K562 (cell line): Measurements from ENCODE around the gene TET2.

ENCODE experiments used
- ARNT ChIP-seq, 2 experiments: fragments of 450-650 bp; IDR thresholded peaks; 2 replicates each; pipeline ENCODE4 v1.6.1; 2016; ENCODE audit warnings: mild to moderate bottlenecking in 1 of 2
- TCF7 ChIP-seq: sonication (generic); IDR thresholded peaks from 2 replicates; pipeline ENCODE4 v1.6.1; 2016; ENCODE audit warnings: antibody characterized with exemption, borderline replicate concordance
- TF ChIP-seq, protein P1 (sequence below): IDR thresholded peaks from 3 replicates; pipeline ENCODE4 v1.6.1; 2011; ENCODE audit warnings: borderline replicate concordance, mild to moderate bottlenecking; ENCODE audit not compliant: insufficient read length, insufficient read depth
- TF ChIP-seq, protein P2 (sequence below): sonication (generic); formaldehyde crosslinking; IDR thresholded peaks from 2 replicates; pipeline ENCODE4 v1.8.0; 2023; ENCODE audit warnings: mild to moderate bottlenecking, missing genetic modification reagents

DNA sequence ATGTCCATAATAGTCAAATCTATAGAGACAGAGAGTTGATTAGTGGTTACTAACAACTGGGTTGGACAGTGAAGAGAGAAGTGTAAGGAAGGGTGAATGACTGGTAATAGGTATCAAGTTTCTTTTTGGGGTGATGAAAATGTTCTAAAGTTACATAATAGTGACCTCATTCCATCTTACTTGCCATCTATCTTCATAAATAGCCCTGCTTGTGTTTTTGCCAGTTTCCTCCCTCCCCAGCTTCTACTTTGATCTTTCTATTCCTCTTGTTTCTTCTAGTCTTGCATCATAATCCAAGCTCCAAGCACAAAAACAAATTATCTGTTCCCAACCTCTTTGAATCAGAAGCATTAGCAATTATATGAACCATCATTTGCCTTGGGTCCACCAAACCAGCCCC, 40.2 kb upstream of the TET2 start:
- TF ChIP-seq, protein P1, sequence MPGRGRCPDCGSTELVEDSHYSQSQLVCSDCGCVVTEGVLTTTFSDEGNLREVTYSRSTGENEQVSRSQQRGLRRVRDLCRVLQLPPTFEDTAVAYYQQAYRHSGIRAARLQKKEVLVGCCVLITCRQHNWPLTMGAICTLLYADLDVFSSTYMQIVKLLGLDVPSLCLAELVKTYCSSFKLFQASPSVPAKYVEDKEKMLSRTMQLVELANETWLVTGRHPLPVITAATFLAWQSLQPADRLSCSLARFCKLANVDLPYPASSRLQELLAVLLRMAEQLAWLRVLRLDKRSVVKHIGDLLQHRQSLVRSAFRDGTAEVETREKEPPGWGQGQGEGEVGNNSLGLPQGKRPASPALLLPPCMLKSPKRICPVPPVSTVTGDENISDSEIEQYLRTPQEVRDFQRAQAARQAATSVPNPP = no peak
- TF ChIP-seq TCF7 (no peak), ARNT (IDR thresholded peaks at IDR 0.05) (no peak)
- TF ChIP-seq, protein P2, sequence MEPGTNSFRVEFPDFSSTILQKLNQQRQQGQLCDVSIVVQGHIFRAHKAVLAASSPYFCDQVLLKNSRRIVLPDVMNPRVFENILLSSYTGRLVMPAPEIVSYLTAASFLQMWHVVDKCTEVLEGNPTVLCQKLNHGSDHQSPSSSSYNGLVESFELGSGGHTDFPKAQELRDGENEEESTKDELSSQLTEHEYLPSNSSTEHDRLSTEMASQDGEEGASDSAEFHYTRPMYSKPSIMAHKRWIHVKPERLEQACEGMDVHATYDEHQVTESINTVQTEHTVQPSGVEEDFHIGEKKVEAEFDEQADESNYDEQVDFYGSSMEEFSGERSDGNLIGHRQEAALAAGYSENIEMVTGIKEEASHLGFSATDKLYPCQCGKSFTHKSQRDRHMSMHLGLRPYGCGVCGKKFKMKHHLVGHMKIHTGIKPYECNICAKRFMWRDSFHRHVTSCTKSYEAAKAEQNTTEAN (CRISPR knock-in tag) = no peak
